Panc1 (cell line): ENCODE results near the gene NXPH2.

Experiments
- POLR2AphosphoS5 ChIP-seq: IDR thresholded peaks from 2 replicates; pipeline ENCODE4 v1.6.1; 2012; ENCODE audit warnings: mild to moderate bottlenecking, low read depth, low read length, moderate library complexity
- TF ChIP-seq, protein P1 (sequence below): fragments of 450-650 bp; IDR thresholded peaks from 2 replicates; pipeline ENCODE4 v1.5.1; 2017; ENCODE audit warnings: mild to moderate bottlenecking

DNA sequence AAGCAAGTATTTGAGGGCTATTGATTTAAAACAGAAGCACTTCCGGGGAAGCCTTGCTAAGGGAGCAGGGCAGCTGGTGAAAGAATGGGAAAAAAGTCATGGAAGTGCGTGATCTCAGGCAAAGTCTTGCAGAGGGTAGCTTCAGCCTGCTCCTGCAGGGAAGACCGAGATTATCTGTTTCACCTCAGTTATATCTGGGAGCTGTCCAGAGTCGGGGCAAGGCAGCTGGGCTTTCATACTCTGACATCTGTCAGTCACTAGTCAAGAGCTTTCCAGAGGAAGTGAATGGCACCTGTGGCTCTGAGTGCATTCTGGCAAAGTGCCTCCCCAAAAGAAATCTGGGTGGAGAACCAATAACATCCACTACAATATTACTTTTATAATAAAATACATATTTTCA is 8.7 kb downstream of the NXPH2 start:
- no peak for TF ChIP-seq POLR2AphosphoS5
- TF ChIP-seq, protein P1, sequence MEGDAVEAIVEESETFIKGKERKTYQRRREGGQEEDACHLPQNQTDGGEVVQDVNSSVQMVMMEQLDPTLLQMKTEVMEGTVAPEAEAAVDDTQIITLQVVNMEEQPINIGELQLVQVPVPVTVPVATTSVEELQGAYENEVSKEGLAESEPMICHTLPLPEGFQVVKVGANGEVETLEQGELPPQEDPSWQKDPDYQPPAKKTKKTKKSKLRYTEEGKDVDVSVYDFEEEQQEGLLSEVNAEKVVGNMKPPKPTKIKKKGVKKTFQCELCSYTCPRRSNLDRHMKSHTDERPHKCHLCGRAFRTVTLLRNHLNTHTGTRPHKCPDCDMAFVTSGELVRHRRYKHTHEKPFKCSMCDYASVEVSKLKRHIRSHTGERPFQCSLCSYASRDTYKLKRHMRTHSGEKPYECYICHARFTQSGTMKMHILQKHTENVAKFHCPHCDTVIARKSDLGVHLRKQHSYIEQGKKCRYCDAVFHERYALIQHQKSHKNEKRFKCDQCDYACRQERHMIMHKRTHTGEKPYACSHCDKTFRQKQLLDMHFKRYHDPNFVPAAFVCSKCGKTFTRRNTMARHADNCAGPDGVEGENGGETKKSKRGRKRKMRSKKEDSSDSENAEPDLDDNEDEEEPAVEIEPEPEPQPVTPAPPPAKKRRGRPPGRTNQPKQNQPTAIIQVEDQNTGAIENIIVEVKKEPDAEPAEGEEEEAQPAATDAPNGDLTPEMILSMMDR = no peak
